ENCODE results near the gene CRELD2. TPM values are rescaled to one million over a fixed set of nuclear protein-coding genes. Genes with fewer than 3 reads are reported as not detected.

The CRELD2 gene
- total and polyA plus RNA-seq, 3 donors from 2014 or later, result 57.9 to 64.2 (median 58.3) TPM

- peak within 1 kb of the TSS; percentile 86 to 95 for H3K27ac ChIP-seq
- peak; percentile 95 for DNase-seq
- H3K4me3 ChIP-seq, result peak within 1 kb of the TSS; percentile 78 to 89
- 1% methylated on average over 85 of the region's 137 CpGs; no CpG with 5 or more reads in 1 of the 2 donors for WGBS, 2 donors
- no peaks in the 10 kb centered on the region for H3K36me3 ChIP-seq (ENCODE audit: low read depth, missing control alignments)
- peaks cover 26% of the 10 kb centered on the region for H3K4me1 ChIP-seq
- no peaks in the 10 kb centered on the region for H3K27me3 ChIP-seq
- intact Hi-C loops (cut with DNase I; ENCODE audit: low total_unique reads), result no loop called here
- TF ChIP-seq CTCF (IDR thresholded peaks at IDR 0.05), result no peak
- TF ChIP-seq POLR2A (IDR thresholded peaks at IDR 0.05), result no peak
- H3K9me3 ChIP-seq, result no peaks in the 10 kb centered on the region
These were observed 41.9 kb downstream of the CRELD2 start, which contains the start of gene PIM3 for GRCh38 chr22:49960159-49961004. PIM3 (plus strand) TSS chr22:49960772; CDS start chr22:49960948, 176 bp downstream.

GRCh38 chr22:49961005-49961600 lies 42.7 kb downstream of the CRELD2 start:
- H3K4me1 ChIP-seq, result peaks cover 33% of the 10 kb centered on the region
- WGBS, 2 donors, result 1% methylated on average over 70 of the region's 84 CpGs; no CpG with 5 or more reads in 1 of the 2 donors

GRCh38 chr22:49961601-49962011 lies 43.2 kb downstream of the CRELD2 start:
- no peak for DNase-seq
- WGBS, 2 donors, result 0 to 8% methylated on average over 5 to 49 of the region's 49 CpGs

More at GRCh38 chr22:49961005-49961600, 42.7 kb downstream of the CRELD2 start:
- no peak for DNase-seq
- no peaks in the 10 kb centered on the region for H3K27me3 ChIP-seq
- no peaks in the 10 kb centered on the region for H3K36me3 ChIP-seq (ENCODE audit: low read depth, missing control alignments)
- H3K9me3 ChIP-seq, result no peaks in the 10 kb centered on the region
- H3K4me3 ChIP-seq, result peak overlapping the region; percentile 78 to 89
- TF ChIP-seq POLR2A (IDR thresholded peaks at IDR 0.05) (no peak), CTCF (IDR thresholded peaks at IDR 0.05) (no peak)
- intact Hi-C loops (cut with DNase I; ENCODE audit: low total_unique reads), result no loop called here
- H3K27ac ChIP-seq, result peak overlapping the region; percentile 86 to 95

GRCh38 chr22:49962012-49962750 lies 43.7 kb downstream of the CRELD2 start:
- Histone ChIP-seq H3K9me3 (no peaks in the 10 kb centered on the region), H3K4me1 (peaks cover 44% of the 10 kb centered on the region), H3K27me3 (no peaks in the 10 kb centered on the region), H3K36me3 (ENCODE audit: low read depth, missing control alignments) (no peaks in the 10 kb centered on the region), H3K27ac (peak overlapping the region; percentile 86 to 95), H3K4me3 (peak overlapping the region; percentile 78 to 89)
- intact Hi-C loops (cut with DNase I; ENCODE audit: low total_unique reads), result no loop called here
- peak; percentile 87 for DNase-seq
- WGBS, 2 donors, result 0 to 11% methylated on average over 2 to 66 of the region's 70 CpGs
- TF ChIP-seq POLR2A (IDR thresholded peaks at IDR 0.05) (no peak), CTCF (IDR thresholded peaks at IDR 0.05) (no peak)

More at GRCh38 chr22:49961601-49962011, 43.2 kb downstream of the CRELD2 start:
- intact Hi-C loops (cut with DNase I; ENCODE audit: low total_unique reads), result no loop called here
- Histone ChIP-seq H3K4me3 (peak overlapping the region; percentile 78 to 89), H3K27ac (peak overlapping the region; percentile 86 to 95), H3K4me1 (peaks cover 38% of the 10 kb centered on the region), H3K9me3 (no peaks in the 10 kb centered on the region), H3K36me3 (ENCODE audit: low read depth, missing control alignments) (no peaks in the 10 kb centered on the region), H3K27me3 (no peaks in the 10 kb centered on the region)
- TF ChIP-seq CTCF (IDR thresholded peaks at IDR 0.05) (no peak), POLR2A (IDR thresholded peaks at IDR 0.05) (no peak)
